Stimulated activated CD8-positive, alpha-beta memory T cell treated with anti-CD3 and anti-CD28 coated beads, Interleukin-4, amount 100 ng/mL, for 48 hours (primary cell): Measurements from ENCODE around the gene SFT2D3.

Source experiments
- DNase-seq: peaks from one replicate; pipeline ENCODE4 v3.0.0-alpha.2; 2020

Gene SFT2D3

GRCh38 chr2:127664895-127665225, 36.4 kb upstream of the SFT2D3 start:
- no peak for DNase-seq

GRCh38 chr2:127665267-127665893, 35.9 kb upstream of the SFT2D3 start:
- no peak for DNase-seq

GRCh38 chr2:127669056-127669455, 32.2 kb upstream of the SFT2D3 start:
- DNase-seq, result no peak

GRCh38 chr2:127670055-127670956, 31.0 kb upstream of the SFT2D3 start:
- DNase-seq, result no peak

GRCh38 chr2:127670957-127671290, 30.4 kb upstream of the SFT2D3 start:
- DNase-seq, result no peak

GRCh38 chr2:127671557-127672302, 29.6 kb upstream of the SFT2D3 start:
- DNase-seq, result no peak

GRCh38 chr2:127672341-127673224, 28.7 kb upstream of the SFT2D3 start:
- DNase-seq, result no peak

GRCh38 chr2:127673291-127674069, 27.8 kb upstream of the SFT2D3 start:
- DNase-seq, result no peak

- no peak for DNase-seq
These were observed 26.8 kb upstream of the SFT2D3 start for GRCh38 chr2:127674241-127675209.

- no peak for DNase-seq
These were observed 25.7 kb upstream of the SFT2D3 start, which contains the start of gene LIMS2 for GRCh38 chr2:127675331-127676261. LIMS2 (minus strand) TSS chr2:127675530; CDS start chr2:127675024, 506 bp downstream.

GRCh38 chr2:127676906-127677305, 24.4 kb upstream of the SFT2D3 start:
- no peak for DNase-seq

- DNase-seq, result no peak
These were observed 22.8 kb upstream of the SFT2D3 start for GRCh38 chr2:127678531-127678930.

- DNase-seq, result no peak
These were observed 22.3 kb upstream of the SFT2D3 start for GRCh38 chr2:127678991-127679390.

GRCh38 chr2:127679680-127680361, 21.5 kb upstream of the SFT2D3 start:
- DNase-seq, result no peak

- DNase-seq, result no peak
These were observed 20.5 kb upstream of the SFT2D3 start for GRCh38 chr2:127680706-127681287.

- DNase-seq, result no peak
These were observed 20.0 kb upstream of the SFT2D3 start for GRCh38 chr2:127681288-127681804.

- no peak for DNase-seq
These were observed 19.1 kb upstream of the SFT2D3 start for GRCh38 chr2:127681976-127682857.
